Activated T-cell treated with anti-CD3 and anti-CD28 coated beads, Interleukin-2, amount 50 U/mL, for 24 hours (primary cell): ENCODE results near the gene STK11.
A peak's percentile ranks its signal among the peaks of the same experiment; 100 is the strongest.

Experiments
- DNase-seq: peaks from one replicate; pipeline ENCODE4 v3.0.0-alpha.2; 2020
- H3K27ac Mint-ChIP-seq: 2 replicates; pipeline ENCODE4 v1.8.0; 2020; ENCODE audit warnings: mild to moderate bottlenecking, mixed read lengths
- H3K27me3 Mint-ChIP-seq: 2 replicates; pipeline ENCODE4 v1.8.0; 2020; ENCODE audit warnings: mixed read lengths
- H3K36me3 Mint-ChIP-seq: 2 replicates; pipeline ENCODE4 v1.8.0; 2020; ENCODE audit warnings: low read depth, mixed read lengths
- H3K4me1 Mint-ChIP-seq: 2 replicates; pipeline ENCODE4 v1.8.0; 2020; ENCODE audit warnings: low read depth, mixed read lengths
- H3K4me3 Mint-ChIP-seq: 2 replicates; pipeline ENCODE4 v1.8.0; 2020; ENCODE audit warnings: mild to moderate bottlenecking, moderate library complexity, mixed read lengths
- H3K9me3 Mint-ChIP-seq: 2 replicates; pipeline ENCODE4 v1.8.0; 2020; ENCODE audit warnings: mixed read lengths

The STK11 gene, protein sequence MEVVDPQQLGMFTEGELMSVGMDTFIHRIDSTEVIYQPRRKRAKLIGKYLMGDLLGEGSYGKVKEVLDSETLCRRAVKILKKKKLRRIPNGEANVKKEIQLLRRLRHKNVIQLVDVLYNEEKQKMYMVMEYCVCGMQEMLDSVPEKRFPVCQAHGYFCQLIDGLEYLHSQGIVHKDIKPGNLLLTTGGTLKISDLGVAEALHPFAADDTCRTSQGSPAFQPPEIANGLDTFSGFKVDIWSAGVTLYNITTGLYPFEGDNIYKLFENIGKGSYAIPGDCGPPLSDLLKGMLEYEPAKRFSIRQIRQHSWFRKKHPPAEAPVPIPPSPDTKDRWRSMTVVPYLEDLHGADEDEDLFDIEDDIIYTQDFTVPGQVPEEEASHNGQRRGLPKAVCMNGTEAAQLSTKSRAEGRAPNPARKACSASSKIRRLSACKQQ

DNA sequence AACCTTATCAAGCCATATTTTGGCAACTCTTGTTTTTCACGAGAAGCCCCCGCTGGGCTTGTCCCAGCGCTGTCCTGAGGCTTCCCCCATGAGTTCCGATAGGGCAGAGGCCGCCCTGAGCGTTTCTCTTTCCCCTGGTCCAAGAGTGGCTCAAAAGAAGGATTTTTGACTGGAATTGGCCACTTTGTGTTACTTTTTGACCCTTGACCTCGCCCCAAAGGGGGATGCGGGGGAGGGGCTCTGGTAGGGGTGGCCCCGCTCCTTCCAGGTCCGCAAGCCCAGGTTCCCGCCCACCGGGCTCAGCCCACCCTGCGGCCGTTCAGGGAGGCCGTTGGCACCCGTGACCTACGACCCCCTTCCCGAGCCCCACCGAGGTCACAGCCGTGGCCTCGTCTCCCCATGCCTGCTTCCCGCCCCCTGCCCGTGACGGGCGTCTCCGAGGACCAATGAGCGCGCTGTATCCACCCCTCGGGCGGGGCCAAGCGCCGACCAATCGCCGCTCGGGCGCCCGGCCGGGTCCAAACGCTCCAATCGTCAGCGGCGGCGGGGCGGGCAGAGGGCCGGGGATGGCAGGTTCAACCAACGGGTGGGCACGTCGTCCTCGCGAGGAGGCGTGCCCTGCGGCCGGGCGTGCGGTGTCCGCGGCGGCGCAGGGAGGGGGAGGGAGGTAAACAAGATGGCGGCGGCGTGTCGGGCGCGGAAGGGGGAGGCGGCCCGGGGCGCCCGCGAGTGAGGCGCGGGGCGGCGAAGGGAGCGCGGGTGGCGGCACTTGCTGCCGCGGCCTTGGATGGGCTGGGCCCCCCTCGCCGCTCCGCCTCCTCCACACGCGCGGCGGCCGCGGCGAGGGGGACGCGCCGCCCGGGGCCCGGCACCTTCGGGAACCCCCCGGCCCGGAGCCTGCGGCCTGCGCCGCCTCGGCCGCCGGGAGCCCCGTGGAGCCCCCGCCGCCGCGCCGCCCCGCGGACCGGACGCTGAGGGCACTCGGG, at the start of gene STK11:
Gene STK11 (plus strand): TSS at position 665 of the 986 bp plus-strand sequence. CDS start 1,136 bp downstream, outside the sequence.
- Mint-ChIP-seq H3K4me1 (peaks cover 34% of the 10 kb centered on the region), H3K27me3 (no peaks in the 10 kb centered on the region), H3K4me3 (peak within 1 kb of the TSS; percentile 94), H3K36me3 (peaks cover 32% of the 10 kb centered on the region), H3K9me3 (no peaks in the 10 kb centered on the region), H3K27ac (peak within 1 kb of the TSS; percentile 91)
- DNase-seq = peak; percentile 100

DNA sequence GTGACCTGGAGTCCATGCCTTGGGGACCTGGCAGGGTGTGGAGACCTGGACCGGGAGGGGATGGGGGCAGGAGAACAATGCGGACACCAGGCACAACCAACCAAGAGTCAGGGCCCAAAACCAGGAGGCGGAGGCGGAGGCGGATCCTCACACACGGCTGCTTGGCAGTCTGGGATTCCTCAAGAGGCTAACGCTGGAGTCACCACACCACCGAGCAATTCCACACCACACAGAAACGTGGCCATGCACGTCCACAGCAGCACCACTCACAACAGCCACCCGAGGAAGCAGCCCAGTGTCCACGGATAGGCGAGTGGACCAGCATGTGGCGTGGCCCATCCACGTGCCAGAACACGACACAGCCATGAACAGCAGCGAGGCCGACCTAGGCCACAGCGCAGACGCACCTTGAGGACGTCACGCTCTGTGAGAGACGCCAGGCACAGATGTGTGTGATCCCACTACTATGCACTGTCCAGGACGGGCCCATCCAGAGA, 49.2 kb upstream of the STK11 start:
- no peaks in the 10 kb centered on the region for H3K9me3 Mint-ChIP-seq
- H3K36me3 Mint-ChIP-seq = peaks cover 22% of the 10 kb centered on the region
- no peak for DNase-seq
- H3K4me1 Mint-ChIP-seq = no peaks in the 10 kb centered on the region
- no peaks in the 10 kb centered on the region for H3K27me3 Mint-ChIP-seq
- no peak overlapping the region for H3K27ac Mint-ChIP-seq
- H3K4me3 Mint-ChIP-seq = no peak overlapping the region

DNA sequence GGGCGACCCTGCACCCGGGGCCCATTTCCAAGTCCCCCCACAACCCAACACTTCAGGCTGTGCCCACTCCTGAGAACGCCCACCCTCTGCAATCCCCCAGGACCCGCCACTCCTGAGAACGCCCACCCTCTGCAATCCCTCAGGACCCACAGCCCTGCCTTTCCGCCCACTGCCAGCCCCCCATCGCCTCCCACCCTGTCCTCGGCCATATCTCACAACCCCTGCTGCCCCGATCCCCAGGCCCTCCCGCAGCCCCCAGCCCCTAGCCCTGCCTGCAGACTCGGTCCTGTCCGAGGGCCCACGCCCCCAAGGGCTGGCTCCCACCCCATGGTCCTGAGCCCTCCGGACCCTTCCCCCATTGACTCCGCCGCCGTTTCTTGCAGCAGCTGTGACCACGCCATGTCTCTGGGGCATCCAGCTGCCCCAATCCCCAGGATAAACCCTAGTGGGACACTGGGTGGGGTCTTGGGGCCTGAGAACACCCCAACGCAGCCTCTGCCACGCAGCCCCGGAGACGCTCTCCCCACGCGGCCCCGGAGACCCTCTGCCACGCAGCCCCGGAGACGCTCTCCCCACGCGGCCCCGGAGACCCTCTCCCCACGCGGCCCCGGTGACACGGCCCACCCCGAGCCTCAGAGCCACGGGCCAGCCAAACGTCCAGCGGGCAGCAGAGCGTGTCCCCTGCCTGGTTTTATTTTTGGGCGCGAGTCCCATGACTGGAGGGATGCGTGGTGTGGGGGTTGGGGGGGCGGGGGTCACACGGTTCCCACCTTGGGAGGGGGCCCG, 48.6 kb upstream of the STK11 start:
- no peak overlapping the region for H3K27ac Mint-ChIP-seq
- H3K9me3 Mint-ChIP-seq = no peaks in the 10 kb centered on the region
- peaks cover 15% of the 10 kb centered on the region for H3K36me3 Mint-ChIP-seq
- no peak for DNase-seq
- H3K4me1 Mint-ChIP-seq = no peaks in the 10 kb centered on the region
- H3K27me3 Mint-ChIP-seq = no peaks in the 10 kb centered on the region
- no peak overlapping the region for H3K4me3 Mint-ChIP-seq

DNA sequence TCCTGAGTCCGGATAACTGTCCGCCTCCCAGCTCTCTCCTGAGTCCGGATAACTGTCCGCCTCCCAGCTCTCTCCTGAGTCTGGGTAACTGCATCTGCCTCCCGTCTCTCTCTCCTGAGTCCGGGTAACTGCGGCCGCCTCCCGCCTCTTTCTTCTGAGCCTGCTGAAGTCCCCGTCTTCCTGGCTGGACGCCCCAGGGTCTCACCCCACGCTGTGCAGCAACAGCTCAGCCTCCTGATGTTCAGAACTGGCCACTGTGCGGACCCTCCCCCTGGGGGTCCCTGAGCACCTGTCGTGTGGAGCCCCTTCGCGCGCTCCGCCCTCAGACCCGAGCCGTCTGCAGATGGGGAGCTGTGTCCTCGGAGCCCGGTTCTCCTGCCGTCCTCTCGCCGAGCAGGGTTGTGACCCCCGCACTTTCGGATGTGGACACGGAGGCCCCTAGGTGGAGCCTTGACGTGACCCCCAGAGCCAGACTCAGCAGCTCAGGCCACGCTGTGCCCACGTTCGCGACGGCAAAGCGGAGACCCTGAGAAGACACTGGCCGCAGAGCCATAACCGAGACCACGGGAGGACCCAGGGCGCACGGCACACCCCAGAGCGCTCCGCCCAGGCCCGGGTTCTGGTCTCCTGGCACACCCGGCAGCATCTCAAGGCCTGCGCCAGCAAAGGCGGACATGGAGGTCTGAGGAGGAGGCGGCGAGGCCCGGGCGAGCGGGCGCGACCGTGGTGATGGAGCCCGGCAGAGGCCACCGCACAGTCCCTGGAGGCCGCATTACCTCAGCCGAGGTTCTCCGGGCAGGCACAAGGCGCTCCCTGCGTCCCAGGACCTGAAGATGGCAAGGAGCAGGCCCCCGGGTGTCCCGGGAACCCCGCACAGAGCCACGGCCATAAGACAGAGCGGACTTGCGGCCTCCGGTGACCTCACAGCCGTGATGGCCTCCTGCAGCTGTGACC, 47.4 kb upstream of the STK11 start:
- H3K27me3 Mint-ChIP-seq = no peaks in the 10 kb centered on the region
- DNase-seq = no peak
- peaks cover 10% of the 10 kb centered on the region for H3K36me3 Mint-ChIP-seq
- H3K4me3 Mint-ChIP-seq = no peak overlapping the region
- no peaks in the 10 kb centered on the region for H3K9me3 Mint-ChIP-seq
- no peak overlapping the region for H3K27ac Mint-ChIP-seq
- H3K4me1 Mint-ChIP-seq = peaks cover 6% of the 10 kb centered on the region

DNA sequence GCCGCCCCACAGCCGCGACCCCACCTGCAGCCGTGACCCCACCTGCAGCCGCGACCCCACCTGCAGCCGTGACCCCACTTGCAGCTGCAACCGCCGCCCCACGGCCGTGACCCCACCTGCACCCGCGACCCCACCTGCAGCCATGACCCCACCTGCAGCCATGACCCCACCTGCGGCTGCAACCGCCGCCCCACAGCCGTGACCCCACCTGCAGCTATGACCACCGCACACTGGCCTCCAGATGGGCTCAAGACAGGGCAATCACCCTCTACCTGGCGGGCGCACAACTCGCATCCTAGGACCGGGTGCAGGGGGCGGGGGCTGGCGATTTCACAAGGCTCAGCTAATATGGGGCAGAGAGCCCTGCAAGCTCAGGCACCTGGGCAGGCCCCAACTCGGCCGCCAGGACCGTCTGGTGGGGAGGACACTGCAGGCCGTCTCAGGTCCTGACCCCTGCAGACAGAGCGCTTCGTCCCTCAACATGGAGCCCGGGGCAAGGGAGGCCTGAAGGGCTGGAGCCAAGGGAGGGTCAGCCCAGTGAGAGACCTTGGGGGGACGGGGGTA, 46.6 kb upstream of the STK11 start:
- Mint-ChIP-seq H3K36me3 (peaks cover 4% of the 10 kb centered on the region), H3K27ac (no peak overlapping the region), H3K27me3 (no peaks in the 10 kb centered on the region), H3K4me3 (no peak overlapping the region), H3K4me1 (peaks cover 6% of the 10 kb centered on the region), H3K9me3 (no peaks in the 10 kb centered on the region)
- DNase-seq = no peak

DNA sequence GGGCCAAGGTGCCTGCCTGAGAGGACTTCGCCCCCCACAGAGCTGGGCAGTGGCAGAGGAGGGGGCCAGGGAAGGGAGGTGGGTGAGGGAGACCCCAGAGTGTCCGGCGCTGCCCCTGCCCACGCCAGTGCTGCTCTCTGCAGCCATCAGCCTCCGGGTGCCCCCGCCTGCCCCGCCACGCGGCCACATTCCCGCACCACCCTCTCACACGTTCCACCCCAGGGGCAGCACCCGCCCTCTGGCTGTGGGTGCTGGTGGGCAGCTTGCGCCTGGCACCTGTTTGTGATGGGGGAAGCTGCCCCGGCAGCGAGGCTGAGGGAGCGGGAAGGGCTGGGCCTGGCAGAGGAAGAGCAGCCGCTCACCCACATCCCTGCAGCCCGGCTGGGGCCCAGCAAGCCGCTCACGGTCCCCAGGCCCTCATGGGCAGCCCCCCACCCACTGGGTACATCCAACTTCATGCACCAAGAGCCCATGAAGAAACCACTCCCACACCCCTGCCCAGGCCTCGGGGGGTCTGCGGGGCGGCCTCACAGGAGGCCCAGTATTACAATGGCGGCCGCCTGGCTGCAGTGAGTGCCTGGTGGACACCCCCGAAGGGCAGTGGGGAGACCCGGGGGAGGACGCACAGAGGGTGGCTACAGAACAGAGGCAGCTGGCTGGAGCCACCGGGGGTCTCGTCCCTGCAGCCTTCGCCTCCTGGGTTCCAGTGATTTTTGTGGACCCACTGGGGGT, 45.5 kb upstream of the STK11 start:
- no peak overlapping the region for H3K4me3 Mint-ChIP-seq
- H3K9me3 Mint-ChIP-seq = no peaks in the 10 kb centered on the region
- H3K27ac Mint-ChIP-seq = no peak overlapping the region
- no peak for DNase-seq
- H3K36me3 Mint-ChIP-seq = peaks cover 4% of the 10 kb centered on the region
- H3K27me3 Mint-ChIP-seq = no peaks in the 10 kb centered on the region
- peaks cover 6% of the 10 kb centered on the region for H3K4me1 Mint-ChIP-seq

DNA sequence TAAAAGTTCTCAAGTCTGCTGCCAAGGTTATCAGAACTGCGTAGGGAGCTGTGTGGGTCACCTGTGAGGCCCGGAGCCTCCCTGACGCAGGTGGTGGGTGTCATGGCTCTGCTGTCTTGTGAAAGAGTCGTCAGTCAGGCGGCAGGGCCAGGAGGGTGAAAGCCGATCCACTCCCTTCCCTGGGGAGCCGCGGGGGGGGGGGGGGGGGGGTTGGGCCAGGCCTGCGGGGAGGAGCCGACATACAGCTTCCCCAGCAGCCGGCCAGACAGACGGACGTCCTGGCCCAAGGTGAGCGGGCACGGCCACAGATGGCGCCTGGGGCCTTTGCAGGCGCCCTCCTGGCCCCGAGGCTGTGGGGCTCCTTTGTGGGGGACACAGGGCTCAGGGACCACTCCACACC, 43.9 kb upstream of the STK11 start:
- H3K27ac Mint-ChIP-seq = no peak overlapping the region
- H3K9me3 Mint-ChIP-seq = no peaks in the 10 kb centered on the region

DNA sequence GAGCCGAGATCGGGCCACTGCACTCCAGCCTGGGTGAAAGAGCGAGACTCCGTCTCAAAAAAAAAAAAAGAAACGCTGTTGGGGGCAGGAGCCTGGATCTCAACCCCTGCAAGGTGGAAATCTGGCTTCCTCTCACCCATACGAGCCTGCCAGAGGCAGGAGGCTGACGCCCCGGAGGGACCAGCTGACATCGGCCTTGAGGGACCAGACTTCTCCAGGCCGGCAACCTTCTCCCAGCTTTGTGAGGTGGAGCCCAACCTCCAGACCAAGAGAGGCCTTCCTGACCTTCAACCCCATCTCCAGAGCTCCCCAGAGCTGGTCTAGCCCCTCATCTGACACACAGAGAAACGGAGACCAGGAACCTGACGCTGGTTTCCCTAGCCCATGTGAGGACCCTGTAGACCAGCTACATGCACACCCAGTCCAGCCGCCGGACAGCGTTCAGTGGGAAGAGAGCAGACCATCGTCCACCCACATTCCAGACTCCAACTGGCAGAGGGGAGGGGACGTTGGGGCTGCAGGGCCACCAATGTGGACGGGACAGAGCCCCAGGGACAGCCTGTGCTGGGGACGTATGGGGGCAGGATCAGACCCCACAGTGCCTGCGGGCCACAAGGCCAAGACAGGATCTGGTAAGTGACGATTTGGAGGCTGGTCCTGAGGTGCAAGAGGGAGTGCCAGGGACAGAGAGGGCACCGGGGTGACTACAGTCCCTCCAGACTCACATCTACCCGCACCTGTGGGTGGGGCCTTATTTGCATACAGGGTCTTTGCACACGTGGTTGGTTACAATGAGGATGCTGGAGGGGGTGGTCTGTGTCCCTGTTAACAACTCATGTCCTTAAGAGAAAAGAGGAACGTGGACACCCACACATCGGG, 42.9 kb upstream of the STK11 start:
- Mint-ChIP-seq H3K4me1 (peaks cover 6% of the 10 kb centered on the region), H3K36me3 (peaks cover 6% of the 10 kb centered on the region), H3K27ac (peak overlapping the region; percentile 28), H3K4me3 (no peak overlapping the region), H3K9me3 (no peaks in the 10 kb centered on the region), H3K27me3 (no peaks in the 10 kb centered on the region)
- no peak for DNase-seq

More for the DNA sequence above, 43.9 kb upstream of the STK11 start:
- Mint-ChIP-seq H3K27me3 (no peaks in the 10 kb centered on the region), H3K4me1 (peaks cover 6% of the 10 kb centered on the region), H3K4me3 (no peak overlapping the region), H3K36me3 (peaks cover 5% of the 10 kb centered on the region)
- DNase-seq = no peak

DNA sequence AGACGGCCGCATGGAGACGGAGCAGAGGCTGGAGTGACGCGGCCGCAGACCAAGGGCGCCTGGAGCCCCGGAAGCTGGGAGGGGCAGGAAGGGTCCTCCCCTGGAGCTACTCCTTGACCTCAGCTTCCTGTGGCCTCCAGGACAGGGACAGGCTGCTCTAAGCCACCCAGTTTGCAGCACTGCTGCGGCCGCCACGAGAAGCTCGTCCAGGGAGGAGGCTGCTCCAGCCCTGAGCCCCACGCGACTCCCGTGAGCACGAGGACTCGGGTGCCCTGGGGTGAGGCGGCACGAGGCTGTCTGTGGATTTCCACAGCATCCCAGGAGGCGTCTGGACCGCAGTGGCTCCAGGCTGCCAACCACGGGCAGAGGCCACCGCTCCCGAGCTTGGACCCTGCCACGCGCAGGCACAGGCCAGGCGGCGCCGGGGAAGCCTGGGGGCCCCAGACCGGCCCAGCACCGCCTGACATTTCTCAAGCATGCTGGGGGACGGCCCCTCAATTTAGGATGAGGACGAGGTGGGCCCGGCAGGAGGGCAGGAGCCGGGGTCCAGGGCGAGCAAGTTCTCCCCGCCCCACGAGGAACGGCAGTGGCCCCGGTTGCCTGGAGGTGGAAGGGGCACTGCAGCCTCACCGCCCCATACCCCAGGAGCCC, 42.2 kb upstream of the STK11 start:
- DNase-seq = no peak
- peaks cover 6% of the 10 kb centered on the region for H3K36me3 Mint-ChIP-seq
- H3K9me3 Mint-ChIP-seq = no peaks in the 10 kb centered on the region
- no peaks in the 10 kb centered on the region for H3K27me3 Mint-ChIP-seq
- peaks cover 6% of the 10 kb centered on the region for H3K4me1 Mint-ChIP-seq
- H3K27ac Mint-ChIP-seq = peak overlapping the region; percentile 28
- H3K4me3 Mint-ChIP-seq = no peak overlapping the region

DNA sequence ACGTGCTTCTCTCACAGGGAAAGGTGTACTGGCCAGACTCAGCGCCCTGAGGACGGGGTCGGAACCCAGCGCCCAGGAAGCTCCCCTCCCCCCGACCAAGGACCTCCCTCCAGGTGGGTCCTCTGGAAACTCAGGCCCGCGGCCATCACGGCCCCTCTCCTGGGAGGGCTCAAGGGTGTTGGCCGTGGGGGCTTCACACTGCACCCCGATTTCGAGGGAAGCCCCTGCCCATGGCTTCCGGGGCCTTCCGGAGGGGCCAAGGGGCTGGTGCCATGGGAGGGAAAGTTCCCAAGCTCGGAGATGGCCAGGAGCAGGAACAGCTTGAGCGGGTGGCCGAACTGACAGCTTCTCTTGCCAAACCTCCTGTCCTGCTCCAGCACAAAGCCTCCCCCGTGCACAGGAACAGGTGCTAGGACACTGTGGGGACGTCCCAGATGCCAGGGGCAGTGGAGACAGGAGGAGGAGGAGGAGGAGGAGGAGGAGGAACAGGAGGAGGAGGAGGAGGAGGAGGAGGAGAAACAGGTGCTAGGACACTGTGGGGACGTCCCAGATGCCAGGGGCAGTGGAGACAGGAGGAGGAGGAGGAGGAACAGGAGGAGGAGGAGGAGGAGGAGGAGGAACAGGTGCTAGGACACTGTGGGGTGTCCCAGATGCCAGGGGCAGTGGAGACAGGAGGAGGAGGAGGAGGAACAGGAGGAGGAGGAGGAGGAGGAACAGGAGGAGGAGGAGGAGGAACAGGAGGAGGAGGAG, 41.5 kb upstream of the STK11 start:
- H3K36me3 Mint-ChIP-seq = peaks cover 8% of the 10 kb centered on the region
- no peak overlapping the region for H3K27ac Mint-ChIP-seq
- H3K4me3 Mint-ChIP-seq = no peak overlapping the region
- no peaks in the 10 kb centered on the region for H3K9me3 Mint-ChIP-seq
- no peak for DNase-seq
- H3K27me3 Mint-ChIP-seq = no peaks in the 10 kb centered on the region
- H3K4me1 Mint-ChIP-seq = peaks cover 9% of the 10 kb centered on the region
